Mammary epithelial cell (primary cell): ENCODE results near the gene ATAD3B.

Source experiments
- CTCF ChIP-seq, 2 donors: IDR thresholded peaks in 1 of 2; conservative IDR thresholded peaks in 1 of 2; 2 replicates each; pipeline ENCODE4 v1.5.1; 2011 to 2012; ENCODE audit warnings: inconsistent platforms in 2 of 2, low read length in 2 of 2, mild to moderate bottlenecking in 2 of 2, control low read depth in 1 of 2, low read depth in 1 of 2; ENCODE audit not compliant: insufficient read depth in 1 of 2; ENCODE audit errors: extremely low read depth in 1 of 2
- EZH2 ChIP-seq: IDR thresholded peaks from 2 replicates; pipeline ENCODE4 v1.6.1; 2012; ENCODE audit warnings: low read length, inconsistent platforms, borderline replicate concordance

DNA sequence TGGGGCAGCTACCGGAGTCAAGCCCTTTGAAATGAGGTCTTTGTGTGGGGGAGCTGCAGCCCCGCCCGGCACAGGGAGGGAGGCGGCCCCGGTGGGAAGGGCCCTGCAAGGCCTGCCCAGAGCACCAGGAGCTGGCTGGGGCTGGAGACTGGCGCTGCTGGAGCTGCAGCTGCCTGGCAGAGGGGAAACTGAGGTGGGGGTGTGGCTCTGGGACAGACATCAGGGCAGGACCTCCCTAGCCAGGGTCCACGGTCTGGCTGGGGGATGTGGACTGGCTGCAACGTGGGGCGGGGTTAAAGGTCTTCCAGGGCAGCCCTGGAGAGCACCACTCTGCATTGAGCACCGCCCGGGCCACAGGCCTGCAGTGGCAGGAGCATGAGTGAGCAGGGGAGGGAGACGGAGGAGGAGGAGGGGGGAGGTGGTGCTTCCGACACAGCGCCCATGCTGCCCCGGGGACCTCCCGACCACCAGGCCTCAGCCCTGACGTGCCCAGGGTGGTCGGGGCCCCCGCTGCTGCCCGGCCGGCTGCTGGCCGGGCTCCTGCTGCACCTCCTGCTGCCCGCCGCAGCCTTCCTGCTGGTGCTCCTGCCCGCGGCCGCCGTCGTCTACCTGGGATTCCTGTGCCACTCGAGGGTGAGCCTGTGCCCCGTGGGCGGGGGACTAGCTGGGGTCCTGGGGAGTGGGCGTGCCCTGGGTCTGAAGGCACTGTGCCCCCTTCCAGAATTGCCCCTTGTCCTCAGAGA lies 45.6 kb upstream of the ATAD3B start:
- TF ChIP-seq CTCF (conservative IDR thresholded peaks at IDR 0.05 in 1 of 2, IDR thresholded peaks at IDR 0.05 in 1 of 2; ENCODE audit: extremely low read depth in 1 of 2, insufficient read depth in 1 of 2, low read depth in 1 of 2, low read length in 2 of 2) (no peak), EZH2 (no peak)
